Measurements from ENCODE around the gene AMMECR1.

DNA sequence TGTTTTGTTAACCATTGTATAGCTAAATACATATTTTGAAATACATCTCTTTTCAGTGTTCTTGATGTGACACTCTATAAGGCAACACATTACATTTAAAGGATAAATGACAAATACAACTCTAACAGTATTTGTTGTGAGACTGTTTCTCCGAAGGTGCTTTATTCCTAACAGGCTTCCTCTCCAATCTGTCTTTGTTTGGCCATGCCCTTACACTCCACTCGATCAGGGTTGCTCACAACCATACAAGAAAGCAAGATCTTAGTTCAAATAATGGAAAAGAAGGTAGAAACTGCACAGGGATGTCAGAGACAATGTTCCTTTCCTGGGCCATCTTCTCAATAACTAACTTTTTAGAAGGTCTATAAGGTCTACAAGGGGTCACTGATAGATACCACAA is 36.5 kb downstream of the AMMECR1 start:
- TF ChIP-seq, protein P1, sequence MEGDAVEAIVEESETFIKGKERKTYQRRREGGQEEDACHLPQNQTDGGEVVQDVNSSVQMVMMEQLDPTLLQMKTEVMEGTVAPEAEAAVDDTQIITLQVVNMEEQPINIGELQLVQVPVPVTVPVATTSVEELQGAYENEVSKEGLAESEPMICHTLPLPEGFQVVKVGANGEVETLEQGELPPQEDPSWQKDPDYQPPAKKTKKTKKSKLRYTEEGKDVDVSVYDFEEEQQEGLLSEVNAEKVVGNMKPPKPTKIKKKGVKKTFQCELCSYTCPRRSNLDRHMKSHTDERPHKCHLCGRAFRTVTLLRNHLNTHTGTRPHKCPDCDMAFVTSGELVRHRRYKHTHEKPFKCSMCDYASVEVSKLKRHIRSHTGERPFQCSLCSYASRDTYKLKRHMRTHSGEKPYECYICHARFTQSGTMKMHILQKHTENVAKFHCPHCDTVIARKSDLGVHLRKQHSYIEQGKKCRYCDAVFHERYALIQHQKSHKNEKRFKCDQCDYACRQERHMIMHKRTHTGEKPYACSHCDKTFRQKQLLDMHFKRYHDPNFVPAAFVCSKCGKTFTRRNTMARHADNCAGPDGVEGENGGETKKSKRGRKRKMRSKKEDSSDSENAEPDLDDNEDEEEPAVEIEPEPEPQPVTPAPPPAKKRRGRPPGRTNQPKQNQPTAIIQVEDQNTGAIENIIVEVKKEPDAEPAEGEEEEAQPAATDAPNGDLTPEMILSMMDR (IDR thresholded peaks at IDR 0.05): no peak
- TF ChIP-seq POLR2A (IDR thresholded peaks at IDR 0.05): no peak
- no peak for TF ChIP-seq POLR2AphosphoS5 (IDR thresholded peaks at IDR 0.05)

Measured in prostate gland (tissue), 2 donors.